Astrocyte (in vitro differentiated cells and primary cell): ENCODE results near the gene ADAM8. TPM values are rescaled to one million over a fixed set of nuclear protein-coding genes. Genes with fewer than 3 reads are reported as not detected.

Experiments used
- DNase-seq: peaks from one replicate; pipeline ENCODE4 v3.0.0-alpha.2; 2010; ENCODE audit warnings: low read depth
- FAIRE-seq: peaks from 2 replicates; lab custom pipeline; 2011; peaks lifted over from hg19 to GRCh38; lab: Jason Lieb, UNC
- H2AFZ ChIP-seq: 2 replicates; pipeline ENCODE4 v1.6.0; 2012; ENCODE audit warnings: low read depth, low read length, inconsistent platforms
- H3K27ac ChIP-seq: 2 replicates; pipeline ENCODE4 v1.5.1; 2011; ENCODE audit warnings: low read depth, low read length, inconsistent platforms
- H3K27me3 ChIP-seq: 2 replicates; pipeline ENCODE4 v1.6.0; 2011; ENCODE audit warnings: low read length, inconsistent platforms; ENCODE audit not compliant: insufficient read depth
- H3K36me3 ChIP-seq: 2 replicates; pipeline ENCODE4 v1.5.1; 2011; ENCODE audit warnings: low read length, inconsistent platforms; ENCODE audit not compliant: insufficient read depth
- H3K4me1 ChIP-seq: 2 replicates; pipeline ENCODE4 v1.5.1; 2011; ENCODE audit warnings: low read length, inconsistent platforms; ENCODE audit not compliant: insufficient read depth
- H3K4me2 ChIP-seq: 2 replicates; pipeline ENCODE4 v1.6.0; 2012; ENCODE audit warnings: low read length, inconsistent platforms
- H3K4me3 ChIP-seq: 2 replicates; pipeline ENCODE4 v1.5.1; 2011; ENCODE audit warnings: low read depth, mild to moderate bottlenecking, low read length, inconsistent platforms; ENCODE audit not compliant: insufficient read depth
- H3K79me2 ChIP-seq: 2 replicates; pipeline ENCODE4 v1.6.0; 2012; ENCODE audit warnings: mild to moderate bottlenecking, low read length, inconsistent platforms; ENCODE audit not compliant: insufficient read depth
- H3K9ac ChIP-seq: 2 replicates; pipeline ENCODE4 v1.6.0; 2012; ENCODE audit warnings: mild to moderate bottlenecking, low read length, inconsistent platforms
- H3K9me3 ChIP-seq: 2 replicates; pipeline ENCODE4 v1.5.1; 2012; ENCODE audit warnings: low read depth, mild to moderate bottlenecking, low read length, inconsistent platforms; ENCODE audit not compliant: insufficient read depth
- H4K20me1 ChIP-seq: 2 replicates; pipeline ENCODE4 v1.6.0; 2012; ENCODE audit warnings: low read length, inconsistent platforms; ENCODE audit not compliant: insufficient read depth
- H3K27ac Mint-ChIP-seq: one replicate; pipeline ENCODE4 v1.8.0; 2021; ENCODE audit warnings: mild to moderate bottlenecking, mixed read lengths; ENCODE audit not compliant: unreplicated experiment
- H3K27me3 Mint-ChIP-seq: one replicate; pipeline ENCODE4 v1.8.0; 2021; ENCODE audit warnings: low read depth, mixed read lengths; ENCODE audit not compliant: unreplicated experiment
- H3K36me3 Mint-ChIP-seq: one replicate; pipeline ENCODE4 v1.8.0; 2021; ENCODE audit warnings: low read depth, mixed read lengths; ENCODE audit not compliant: unreplicated experiment
- H3K4me1 Mint-ChIP-seq: one replicate; pipeline ENCODE4 v1.8.0; 2021; ENCODE audit warnings: low read depth, mixed read lengths; ENCODE audit not compliant: unreplicated experiment
- H3K4me3 Mint-ChIP-seq: one replicate; pipeline ENCODE4 v1.8.0; 2021; ENCODE audit warnings: mild to moderate bottlenecking, moderate library complexity, mixed read lengths; ENCODE audit not compliant: unreplicated experiment
- H3K9me3 Mint-ChIP-seq: one replicate; pipeline ENCODE4 v1.8.0; 2021; ENCODE audit warnings: mild to moderate bottlenecking, mixed read lengths; ENCODE audit not compliant: unreplicated experiment
- CTCF ChIP-seq: IDR thresholded peaks from 2 replicates; pipeline ENCODE4 v1.5.1; 2011; ENCODE audit warnings: low read depth, mild to moderate bottlenecking, inconsistent platforms, low read length, moderate library complexity; ENCODE audit not compliant: insufficient read depth
- EZH2 ChIP-seq: IDR thresholded peaks from 2 replicates; pipeline ENCODE4 v1.6.1; 2012; ENCODE audit warnings: mild to moderate bottlenecking, low read length, inconsistent platforms; ENCODE audit not compliant: insufficient read depth
- total RNA-seq: library from RNA; stranded (reverse); gene quantifications from 2 replicates; pipeline ENCODE4 v1.2.1, GENCODE V29; 2021

ADAM8 gene
- total RNA-seq, 1 donor from 2014 or later: 4.6 TPM

GRCh38 chr10:133231244-133231945 is 45.3 kb downstream of the ADAM8 start:
- Mint-ChIP-seq H3K9me3 (peaks cover 3% of the 10 kb centered on the region), H3K27ac (no peak overlapping the region), H3K36me3 (no peaks in the 10 kb centered on the region), H3K4me1 (no peaks in the 10 kb centered on the region), H3K27me3 (peaks cover 67% of the 10 kb centered on the region), H3K4me3 (no peak overlapping the region)
- TF ChIP-seq CTCF (no peak), EZH2 (peak; percentile 86)
- peaks cover 48% of the 10 kb centered on the region for H3K27me3 ChIP-seq
- H3K4me1 ChIP-seq: no peaks in the 10 kb centered on the region
- DNase-seq: no peak
- FAIRE-seq: no peak
- no peak overlapping the region for H3K4me2 ChIP-seq
- no peaks in the 10 kb centered on the region for H4K20me1 ChIP-seq
- H3K9ac ChIP-seq: no peak overlapping the region
- no peaks in the 10 kb centered on the region for H3K9me3 ChIP-seq
- H3K27ac ChIP-seq: no peak overlapping the region
- no peak overlapping the region for H2AFZ ChIP-seq
- no peaks in the 10 kb centered on the region for H3K79me2 ChIP-seq
- H3K4me3 ChIP-seq: no peak overlapping the region
- no peaks in the 10 kb centered on the region for H3K36me3 ChIP-seq

- DNase-seq (no peak), FAIRE-seq (no peak)
- Mint-ChIP-seq H3K27me3 (peaks cover 70% of the 10 kb centered on the region), H3K27ac (no peak overlapping the region), H3K4me1 (peaks cover 5% of the 10 kb centered on the region), H3K4me3 (no peak overlapping the region), H3K36me3 (no peaks in the 10 kb centered on the region), H3K9me3 (peaks cover 5% of the 10 kb centered on the region)
- Histone ChIP-seq H3K4me3 (no peak overlapping the region), H3K4me2 (no peak overlapping the region), H3K36me3 (no peaks in the 10 kb centered on the region), H2AFZ (no peak overlapping the region), H3K27me3 (peaks cover 43% of the 10 kb centered on the region), H3K9me3 (no peaks in the 10 kb centered on the region), H3K27ac (no peak overlapping the region), H3K9ac (no peak overlapping the region), H3K4me1 (no peaks in the 10 kb centered on the region), H3K79me2 (no peaks in the 10 kb centered on the region), H4K20me1 (no peaks in the 10 kb centered on the region)
- TF ChIP-seq EZH2 (peak; percentile 17), CTCF (no peak)
These were observed 46.1 kb downstream of the ADAM8 start for GRCh38 chr10:133230387-133231195.

- H3K4me2 ChIP-seq: no peak within 1 kb of the TSS
- no peak within 1 kb of the TSS for H3K9ac ChIP-seq
- H3K27ac Mint-ChIP-seq: peak within 1 kb of the TSS; percentile 34
- no peaks in the 10 kb centered on the region for H3K36me3 ChIP-seq
- H3K79me2 ChIP-seq: no peaks in the 10 kb centered on the region
- peaks cover 5% of the 10 kb centered on the region for H3K4me1 Mint-ChIP-seq
- H3K36me3 Mint-ChIP-seq: no peaks in the 10 kb centered on the region
- H3K4me1 ChIP-seq: no peaks in the 10 kb centered on the region
- H3K9me3 ChIP-seq: no peaks in the 10 kb centered on the region
- TF ChIP-seq EZH2: no peak
- no peak for TF ChIP-seq CTCF
- peaks cover 68% of the 10 kb centered on the region for H3K27me3 Mint-ChIP-seq
- peaks cover 5% of the 10 kb centered on the region for H3K9me3 Mint-ChIP-seq
- H2AFZ ChIP-seq: no peak within 1 kb of the TSS
- peaks cover 43% of the 10 kb centered on the region for H3K27me3 ChIP-seq
- no peak within 1 kb of the TSS for H3K4me3 ChIP-seq
- FAIRE-seq (no peak), DNase-seq (no peak)
- peak within 1 kb of the TSS; percentile 69 for H3K4me3 Mint-ChIP-seq
- H4K20me1 ChIP-seq: no peaks in the 10 kb centered on the region
- no peak within 1 kb of the TSS for H3K27ac ChIP-seq
These were observed 46.7 kb downstream of the ADAM8 start, which contains the start of gene UTF1 for GRCh38 chr10:133230044-133230361. Gene UTF1, plus strand, starts transcription at chr10:133230217. Its CDS starts 72 bp downstream, at chr10:133230289.
